ENCODE measurements around the gene PPOX.

The PPOX gene

GRCh38 chr1:161192476-161193465 is 26.5 kb downstream of the PPOX start:
- intact Hi-C loops (cut with DNase I), result loop anchor here (5.0 to 10.0 kb wide), 2 partner anchors 35 to 192 kb away; partner anchors contain the start of gene TOMM40L
- DNase-seq, result peak in 6 of 10 donors; percentile 67 to 94 (median 74)

DNA sequence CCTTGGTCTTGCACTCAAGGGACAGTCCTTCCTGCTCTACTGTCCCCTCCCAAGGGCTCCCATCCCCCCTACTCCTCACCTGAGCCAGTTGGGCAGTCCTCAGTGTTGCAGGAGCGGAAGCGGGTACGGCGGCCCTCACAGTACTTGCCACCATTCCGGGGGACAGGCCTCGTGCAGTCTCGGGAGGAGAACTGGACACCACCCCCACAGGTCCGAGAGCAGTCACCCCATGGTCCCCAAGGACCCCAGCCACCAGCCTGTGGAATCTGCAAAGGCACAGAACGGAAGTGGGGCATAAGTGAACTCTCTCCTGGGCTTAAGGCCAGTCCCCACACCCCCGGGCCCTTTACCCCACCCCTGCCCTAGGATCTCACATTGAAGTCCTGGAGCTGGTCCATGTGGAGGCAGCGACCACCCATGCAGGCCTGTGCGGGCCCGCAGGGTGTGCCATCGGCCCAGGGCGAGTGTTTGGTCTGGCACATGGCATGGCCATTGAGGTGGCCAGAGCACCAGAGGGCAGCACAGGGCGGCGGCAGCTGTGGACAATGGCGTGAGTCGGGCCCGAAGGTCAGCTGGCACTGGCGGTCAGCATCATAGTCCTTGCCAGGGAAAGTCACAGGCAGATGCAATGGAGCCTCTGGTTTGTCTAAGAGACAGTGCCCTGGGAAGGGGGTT is 27.5 kb downstream of the PPOX start:
- intact Hi-C loops (cut with DNase I), result loop anchor here (5.0 to 10.0 kb wide), 2 partner anchors 34 to 191 kb away; partner anchors contain the start of gene TOMM40L
- DNase-seq, result peak; percentile 68 to 97 (median 82)

DNA sequence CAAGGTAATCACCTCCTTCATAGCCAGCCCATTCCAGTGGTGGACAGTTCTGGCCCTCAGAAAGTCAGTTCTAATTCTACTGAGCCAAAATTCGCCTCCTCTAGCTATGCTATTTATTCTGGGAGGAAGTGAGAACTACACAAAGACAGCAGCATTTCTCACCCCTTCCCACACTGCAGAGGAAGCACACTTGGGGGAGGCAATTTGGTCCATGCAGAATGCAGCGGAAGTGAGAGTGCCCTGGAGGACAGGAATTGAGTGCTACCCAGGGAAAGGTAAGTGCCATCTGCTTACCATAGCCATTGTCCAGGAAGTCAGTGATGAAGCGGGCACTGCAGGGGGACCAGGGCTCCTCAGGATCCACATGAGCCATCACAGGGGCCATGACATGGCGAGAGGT is 28.9 kb downstream of the PPOX start:
- DNase-seq, result peak in 2 of 10 donors; percentile 25 to 88
- intact Hi-C loops (cut with DNase I), result loop anchor here (10.0 kb wide), 1 partner anchor 190 kb away; no protein-coding TSS in a partner anchor

- intact Hi-C loops (cut with DNase I), result loop anchor here (10.0 kb wide), 1 partner anchor 189 kb away; no protein-coding TSS in a partner anchor
- DNase-seq, result peak in 1 of 10 donors; percentile 73
Observed at GRCh38 chr1:161196111-161196510, 29.9 kb downstream of the PPOX start.

DNA sequence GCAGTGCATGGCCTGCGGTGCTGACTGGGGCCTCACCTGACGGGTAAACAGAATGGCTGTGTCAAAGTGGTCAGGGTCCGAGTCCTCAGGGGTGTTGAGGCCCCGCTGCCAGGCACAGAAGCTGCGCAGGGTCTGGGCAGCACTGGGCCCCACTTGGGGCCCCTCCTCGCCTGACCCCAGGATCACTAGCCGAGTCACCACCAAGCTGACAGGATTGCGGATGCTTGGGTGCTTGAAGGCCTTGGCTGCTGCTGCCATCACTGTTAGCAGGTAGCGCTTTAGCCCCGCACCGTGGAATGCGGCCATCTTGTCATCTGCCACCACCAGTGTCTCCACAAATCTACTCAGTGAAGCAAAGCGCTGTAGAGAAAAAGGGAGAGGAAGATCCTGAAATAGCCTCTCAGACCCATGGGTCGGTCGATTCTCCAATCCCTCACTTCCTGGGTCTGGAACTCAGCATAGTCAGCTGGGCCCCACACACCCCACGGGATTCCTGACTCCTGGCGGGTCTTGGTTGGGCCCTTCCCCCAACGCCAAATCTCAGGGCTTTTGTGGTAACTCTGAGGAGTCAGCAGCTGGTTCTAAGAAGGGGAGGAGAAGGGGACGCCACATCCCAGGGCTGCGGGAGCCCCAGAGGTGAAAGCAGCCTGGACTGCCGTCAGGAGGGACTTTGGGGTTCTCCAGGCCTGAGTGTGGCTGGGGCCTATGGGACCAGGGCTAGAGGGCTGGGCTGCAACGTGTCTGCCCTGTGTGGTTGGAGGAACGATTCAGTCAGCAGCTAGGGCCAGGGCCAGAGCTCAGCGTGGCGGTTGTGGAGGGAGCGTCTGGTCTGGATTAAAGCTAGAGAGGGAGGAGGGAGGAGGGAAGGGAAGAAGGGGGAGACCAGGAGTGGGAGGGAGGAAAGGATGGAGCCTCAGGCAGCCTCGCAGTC is 30.6 kb downstream of the PPOX start:
- DNase-seq, result peak in 2 of 10 donors; percentile 43 to 82
- intact Hi-C loops (cut with DNase I), result loop anchor here (10.0 kb wide), 1 partner anchor 188 kb away; no protein-coding TSS in a partner anchor

GRCh38 chr1:161197560-161198193 is 31.5 kb downstream of the PPOX start:
- DNase-seq, result peak in 1 of 10 donors; percentile 47
- intact Hi-C loops (cut with DNase I), result loop anchor here (10.0 kb wide), 1 partner anchor 187 kb away; no protein-coding TSS in a partner anchor

DNA sequence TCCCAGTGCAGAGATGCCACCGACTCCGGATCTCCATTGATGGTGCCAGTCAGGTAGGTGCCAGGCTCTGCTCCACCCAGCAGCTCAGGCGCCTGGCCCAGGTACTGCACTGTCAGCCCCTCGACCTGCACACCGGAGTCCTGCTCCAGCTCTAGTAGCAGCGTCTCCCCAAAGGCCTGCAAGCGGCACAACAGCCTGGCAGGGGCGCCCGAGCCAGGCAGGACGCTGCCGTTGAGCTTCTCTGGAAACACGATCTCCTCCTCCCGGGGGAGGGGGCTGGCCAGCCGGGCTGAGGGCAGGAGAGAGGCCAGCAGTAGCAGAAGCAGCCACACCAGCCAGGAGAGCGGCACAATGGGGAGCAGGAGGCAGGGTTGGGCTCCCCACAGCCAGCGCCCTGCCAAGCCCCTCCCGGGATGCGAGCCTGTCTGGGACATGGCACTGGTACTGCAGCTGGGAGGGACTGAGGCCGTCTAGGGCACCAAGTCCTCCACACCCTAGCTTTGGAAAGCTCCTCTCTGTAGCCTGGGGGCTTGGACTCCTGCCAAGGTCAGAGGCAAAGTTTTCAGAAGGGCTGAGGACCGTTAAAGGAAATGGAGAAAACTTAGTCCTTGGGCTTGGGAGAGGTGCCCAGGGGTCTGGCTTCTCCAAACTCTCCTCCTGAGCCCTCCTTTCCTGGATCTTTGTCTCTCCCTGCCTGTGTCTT is 32.1 kb downstream of the PPOX start:
- intact Hi-C loops (cut with DNase I), result loop anchor here (10.0 kb wide), 1 partner anchor 186 kb away; no protein-coding TSS in a partner anchor
- DNase-seq, result peak in 6 of 10 donors; percentile 33 to 91 (median 78)

- intact Hi-C loops (cut with DNase I), result loop anchor here (10.0 kb wide), 1 partner anchor 186 kb away; no protein-coding TSS in a partner anchor
- peak; percentile 55 to 98 (median 84) for DNase-seq
Observed at GRCh38 chr1:161198897-161199431, 32.7 kb downstream of the PPOX start, which contains the start of gene ADAMTS4. ADAMTS4 (minus strand) TSS chr1:161199054; CDS start chr1:161198627, 427 bp downstream.

DNA sequence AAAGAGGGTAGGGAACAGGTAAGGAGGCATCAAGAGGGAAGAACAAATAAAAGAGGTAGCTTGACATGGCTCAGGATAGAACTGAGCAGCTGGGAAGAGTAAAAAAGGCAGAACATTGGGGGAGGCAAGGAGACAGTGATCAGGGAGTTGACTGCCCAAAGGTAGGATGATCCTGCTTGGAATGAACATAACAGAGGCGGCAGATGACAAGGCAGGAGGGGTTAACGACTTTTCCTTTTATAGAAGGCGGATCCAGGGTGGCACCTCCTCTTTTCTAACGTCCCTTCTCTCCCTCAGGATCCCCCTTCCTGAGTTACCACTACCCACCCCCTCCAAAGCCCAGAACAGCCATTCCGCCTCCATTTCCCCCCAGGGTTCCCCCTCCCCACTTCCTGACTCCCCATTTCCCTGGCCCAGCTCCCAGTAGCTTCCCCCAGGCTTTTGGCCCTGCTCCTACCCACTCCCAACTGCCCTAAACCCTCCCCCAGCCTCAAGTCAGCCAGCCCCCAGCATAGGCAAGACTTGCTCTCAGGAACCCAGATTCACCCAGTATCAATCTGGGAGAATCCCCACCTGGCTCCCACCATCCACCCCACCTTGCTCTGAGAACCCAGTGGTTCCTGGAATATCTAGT is 33.4 kb downstream of the PPOX start:
- peak in 1 of 10 donors; percentile 58 for DNase-seq

GRCh38 chr1:161200421-161200991 is 34.3 kb downstream of the PPOX start:
- intact Hi-C loops (cut with DNase I), result no loop called here
- peak in 8 of 10 donors; percentile 43 to 95 (median 74) for DNase-seq

More for the DNA sequence above, 33.4 kb downstream of the PPOX start:
- intact Hi-C loops (cut with DNase I), result loop anchor here (10.0 kb wide), 1 partner anchor 185 kb away; no protein-coding TSS in a partner anchor

DNA sequence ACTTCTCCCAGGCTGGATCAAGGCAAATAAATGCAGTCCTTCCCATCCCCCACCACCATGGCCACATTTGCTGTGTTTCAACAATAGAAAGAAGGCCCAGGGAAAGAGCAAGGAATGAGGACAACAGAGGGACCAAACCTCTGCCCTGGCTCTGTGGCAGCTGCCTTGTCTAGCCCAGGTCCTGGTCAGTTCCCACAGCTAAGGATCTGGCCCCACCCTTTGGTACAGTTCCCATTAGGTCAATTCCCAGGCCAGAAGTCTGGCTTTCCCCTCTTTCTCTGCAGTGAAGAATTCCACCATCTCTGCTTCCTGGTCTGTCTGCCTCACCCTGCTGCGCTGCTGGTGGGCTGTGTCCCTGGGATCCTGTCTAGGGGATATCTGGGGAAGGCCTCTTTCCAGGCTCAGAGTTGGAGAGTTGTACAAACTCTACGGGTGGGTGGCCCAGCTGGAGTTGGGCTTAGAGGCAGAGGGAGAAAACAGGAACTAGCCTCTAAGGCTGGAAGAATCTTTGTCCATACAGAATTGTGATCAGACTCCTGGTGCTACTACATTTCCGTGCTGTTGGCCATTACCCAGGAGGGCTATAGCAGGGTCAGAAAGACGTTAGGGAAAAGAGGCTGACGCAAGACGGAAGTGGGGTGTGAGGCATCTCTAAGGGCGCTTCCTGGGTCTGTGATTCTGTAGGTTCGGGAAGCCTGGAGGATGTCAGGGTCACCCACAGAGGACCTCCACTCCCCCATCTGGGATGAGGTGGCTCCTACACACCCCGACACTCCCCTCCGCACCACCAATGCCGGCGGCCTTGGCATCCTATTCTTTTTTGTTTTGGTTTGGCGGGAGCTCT is 35.0 kb downstream of the PPOX start:
- DNase-seq, result peak in 2 of 10 donors; percentile 40 to 85
- intact Hi-C loops (cut with DNase I), result no loop called here

GRCh38 chr1:161201836-161202712 is 35.8 kb downstream of the PPOX start, which contains the start of gene NDUFS2:
NDUFS2 (plus strand) TSS chr1:161202367; CDS start chr1:161202386, 19 bp downstream.
- intact Hi-C loops (cut with DNase I), result no loop called here

GRCh38 chr1:161206411-161207140 is 40.4 kb downstream of the PPOX start:
- peak in 1 of 10 donors; percentile 22 for DNase-seq
- intact Hi-C loops (cut with DNase I), result no loop called here

More at GRCh38 chr1:161201836-161202712, 35.8 kb downstream of the PPOX start, which contains the start of gene NDUFS2:
- peak; percentile 98 to 99 (median 99) for DNase-seq

- DNase-seq, result peak in 1 of 10 donors; percentile 46
- intact Hi-C loops (cut with DNase I), result no loop called here
Observed at GRCh38 chr1:161207173-161207572, 40.9 kb downstream of the PPOX start.
